ENCODE results near the gene ZNF558.

Gene ZNF558

GRCh38 chr19:8832132-8833021 is at the start of gene ZNF558, which contains the start of gene MBD3L1:
Gene ZNF558, minus strand, starts transcription at chr19:8832304. Its CDS starts 9,645 bp downstream, at chr19:8822659.
Gene MBD3L1, plus strand, starts transcription at chr19:8832377. Its CDS starts 10,302 bp downstream, at chr19:8842679.
- DNase-seq (ENCODE audit: low spot score), result peak; percentile 98

GRCh38 chr19:8881512-8881911 is 49.4 kb upstream of the ZNF558 start:
- DNase-seq (ENCODE audit: low spot score), result no peak

- DNase-seq (ENCODE audit: low spot score), result no peak
These were observed 48.9 kb upstream of the ZNF558 start for GRCh38 chr19:8880868-8881488.

- no peak for DNase-seq (ENCODE audit: low spot score)
These were observed 46.0 kb upstream of the ZNF558 start for GRCh38 chr19:8877854-8878705.

- DNase-seq (ENCODE audit: low spot score), result no peak
These were observed 34.2 kb upstream of the ZNF558 start for GRCh38 chr19:8866344-8866743.

GRCh38 chr19:8858260-8858659 is 26.2 kb upstream of the ZNF558 start:
- DNase-seq (ENCODE audit: low spot score), result no peak

GRCh38 chr19:8850488-8850887 is 18.4 kb upstream of the ZNF558 start:
- DNase-seq (ENCODE audit: low spot score), result no peak

GRCh38 chr19:8849232-8849631 is 17.1 kb upstream of the ZNF558 start:
- no peak for DNase-seq (ENCODE audit: low spot score)

GRCh38 chr19:8846819-8847218 is 14.7 kb upstream of the ZNF558 start:
- no peak for DNase-seq (ENCODE audit: low spot score)

GRCh38 chr19:8840708-8841107 is 8.6 kb upstream of the ZNF558 start:
- no peak for DNase-seq (ENCODE audit: low spot score)

- DNase-seq (ENCODE audit: low spot score), result no peak
These were observed 3.8 kb upstream of the ZNF558 start for GRCh38 chr19:8835877-8836276.

GRCh38 chr19:8835446-8835845 is 3.3 kb upstream of the ZNF558 start:
- DNase-seq (ENCODE audit: low spot score), result no peak

- DNase-seq (ENCODE audit: low spot score), result no peak
These were observed 322 bp downstream of the ZNF558 start for GRCh38 chr19:8831832-8832131.

- no peak for DNase-seq (ENCODE audit: low spot score)
These were observed 731 bp downstream of the ZNF558 start for GRCh38 chr19:8831373-8831772.

GRCh38 chr19:8827277-8827676 is 4.8 kb downstream of the ZNF558 start:
- DNase-seq (ENCODE audit: low spot score), result no peak

GRCh38 chr19:8826371-8826770 is 5.7 kb downstream of the ZNF558 start:
- no peak for DNase-seq (ENCODE audit: low spot score)

GRCh38 chr19:8821748-8822241 is 10.3 kb downstream of the ZNF558 start:
- DNase-seq (ENCODE audit: low spot score), result no peak

- DNase-seq (ENCODE audit: low spot score), result no peak
These were observed 11.9 kb downstream of the ZNF558 start for GRCh38 chr19:8820234-8820633.

GRCh38 chr19:8815780-8816179 is 16.3 kb downstream of the ZNF558 start:
- no peak for DNase-seq (ENCODE audit: low spot score)

GRCh38 chr19:8814176-8814575 is 17.9 kb downstream of the ZNF558 start:
- DNase-seq (ENCODE audit: low spot score), result no peak

- no peak for DNase-seq (ENCODE audit: low spot score)
These were observed 20.6 kb downstream of the ZNF558 start for GRCh38 chr19:8811315-8812172.

All from COLO829 (cell line).